ENCODE measurements around the gene ZNF750. TPM values are rescaled to one million over a fixed set of nuclear protein-coding genes. Genes with fewer than 3 reads are reported as not detected.

ZNF750 gene
- total RNA-seq, 1 donor from 2014 or later = 83.0 TPM

DNA sequence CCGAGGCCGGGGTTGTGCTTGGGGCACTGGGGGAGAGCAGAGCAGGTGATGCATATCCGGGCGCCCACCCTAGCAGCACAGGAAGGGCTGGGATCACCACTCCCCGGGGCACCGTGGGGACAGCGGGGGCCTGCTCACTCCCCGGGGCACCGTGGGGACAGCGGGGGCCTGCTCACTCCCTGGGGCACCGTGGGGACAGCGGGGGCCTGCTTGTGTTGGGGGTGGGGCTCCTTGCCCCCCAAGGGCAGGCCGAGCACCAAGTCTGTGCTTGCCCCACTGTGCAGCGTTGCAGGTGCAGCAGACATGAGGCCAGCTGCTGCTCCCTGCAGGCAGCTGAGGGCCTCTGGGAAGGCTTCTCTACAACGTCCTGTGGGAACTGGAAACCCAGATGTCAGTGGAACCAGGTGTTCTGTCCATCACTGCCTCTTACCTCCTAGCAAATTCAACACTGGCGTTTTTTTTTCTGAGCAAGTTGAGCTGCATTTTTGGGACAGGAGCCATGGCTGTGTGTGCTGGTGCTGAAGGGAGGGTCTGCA is 25.0 kb upstream of the ZNF750 start:
- Histone ChIP-seq H3K27ac (peak overlapping the region; percentile 40), H3K36me3 (no peaks in the 10 kb centered on the region), H3K4me3 (no peak overlapping the region), H3K4me1 (peaks cover 65% of the 10 kb centered on the region), H3K27me3 (no peaks in the 10 kb centered on the region), H3K9me3 (no peaks in the 10 kb centered on the region)
- intact Hi-C loops (cut with DNase I) = no loop called here
- TF ChIP-seq CTCF (IDR thresholded peaks at IDR 0.05) = no peak
- no peak for TF ChIP-seq POLR2AphosphoS5 (IDR thresholded peaks at IDR 0.05; ENCODE audit: insufficient read depth in 1 of 2, low read depth in 1 of 2)
- no peak for TF ChIP-seq POLR2A (IDR thresholded peaks at IDR 0.05)
- DNase-seq (ENCODE audit: extremely low spot score in 2 of 2) = no peak

DNA sequence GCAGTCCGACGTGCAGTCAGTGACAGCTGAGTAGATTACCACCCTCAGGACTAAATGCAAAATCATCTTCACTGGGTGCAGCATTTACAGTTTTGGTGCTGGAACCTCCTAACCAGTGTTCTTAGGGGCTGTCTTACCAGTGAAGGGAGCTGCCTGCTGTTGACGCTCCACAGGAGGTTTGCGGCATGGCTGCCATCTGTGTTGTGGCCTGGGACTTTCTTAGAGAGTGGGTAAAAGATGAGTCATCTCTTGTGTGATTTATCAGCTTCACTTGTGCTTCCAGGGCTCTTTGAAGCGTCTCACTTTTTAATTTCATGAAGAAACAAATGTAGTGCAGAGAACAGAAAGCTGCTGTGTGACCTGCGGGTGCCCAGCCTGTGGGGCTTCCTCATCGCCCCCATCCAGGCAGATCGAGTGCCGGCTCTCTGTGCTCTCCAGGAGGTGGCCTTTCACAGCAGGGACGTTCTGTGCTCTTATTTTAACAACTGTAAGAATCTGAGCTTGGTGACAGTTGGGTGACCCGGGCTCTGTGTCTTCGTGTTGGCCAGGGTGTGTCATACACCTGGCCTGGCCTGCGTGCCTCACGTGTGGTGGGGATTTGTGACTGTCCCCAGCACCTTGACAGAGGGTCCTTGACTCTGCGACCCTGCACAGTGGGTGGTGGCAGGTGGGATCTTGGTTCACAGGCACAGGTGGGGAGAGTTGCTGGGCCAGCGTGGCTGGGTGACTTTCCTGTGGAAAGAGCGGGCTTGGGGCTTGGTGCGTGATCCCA is 24.3 kb upstream of the ZNF750 start:
- TF ChIP-seq POLR2A (IDR thresholded peaks at IDR 0.05) (no peak), POLR2AphosphoS5 (IDR thresholded peaks at IDR 0.05; ENCODE audit: insufficient read depth in 1 of 2, low read depth in 1 of 2) (peak; percentile 24 to 30)
- Histone ChIP-seq H3K36me3 (no peaks in the 10 kb centered on the region), H3K4me1 (peaks cover 69% of the 10 kb centered on the region), H3K27me3 (no peaks in the 10 kb centered on the region), H3K27ac (peak overlapping the region; percentile 40), H3K4me3 (no peak overlapping the region), H3K9me3 (no peaks in the 10 kb centered on the region)
- intact Hi-C loops (cut with DNase I) = no loop called here
- DNase-seq (ENCODE audit: extremely low spot score in 2 of 2) = no peak

- H3K27ac ChIP-seq = peak overlapping the region; percentile 40
- peaks cover 69% of the 10 kb centered on the region for H3K4me1 ChIP-seq
- H3K9me3 ChIP-seq = no peaks in the 10 kb centered on the region
- H3K27me3 ChIP-seq = no peaks in the 10 kb centered on the region
- intact Hi-C loops (cut with DNase I) = no loop called here
- TF ChIP-seq CTCF (IDR thresholded peaks at IDR 0.05) (no peak), POLR2A (IDR thresholded peaks at IDR 0.05) (no peak), POLR2AphosphoS5 (IDR thresholded peaks at IDR 0.05; ENCODE audit: insufficient read depth in 1 of 2, low read depth in 1 of 2) (no peak)
- no peaks in the 10 kb centered on the region for H3K36me3 ChIP-seq
- DNase-seq (ENCODE audit: extremely low spot score in 2 of 2) = no peak
- H3K4me3 ChIP-seq = no peak overlapping the region
These were observed 23.6 kb upstream of the ZNF750 start for GRCh38 chr17:82863383-82863940.

DNA sequence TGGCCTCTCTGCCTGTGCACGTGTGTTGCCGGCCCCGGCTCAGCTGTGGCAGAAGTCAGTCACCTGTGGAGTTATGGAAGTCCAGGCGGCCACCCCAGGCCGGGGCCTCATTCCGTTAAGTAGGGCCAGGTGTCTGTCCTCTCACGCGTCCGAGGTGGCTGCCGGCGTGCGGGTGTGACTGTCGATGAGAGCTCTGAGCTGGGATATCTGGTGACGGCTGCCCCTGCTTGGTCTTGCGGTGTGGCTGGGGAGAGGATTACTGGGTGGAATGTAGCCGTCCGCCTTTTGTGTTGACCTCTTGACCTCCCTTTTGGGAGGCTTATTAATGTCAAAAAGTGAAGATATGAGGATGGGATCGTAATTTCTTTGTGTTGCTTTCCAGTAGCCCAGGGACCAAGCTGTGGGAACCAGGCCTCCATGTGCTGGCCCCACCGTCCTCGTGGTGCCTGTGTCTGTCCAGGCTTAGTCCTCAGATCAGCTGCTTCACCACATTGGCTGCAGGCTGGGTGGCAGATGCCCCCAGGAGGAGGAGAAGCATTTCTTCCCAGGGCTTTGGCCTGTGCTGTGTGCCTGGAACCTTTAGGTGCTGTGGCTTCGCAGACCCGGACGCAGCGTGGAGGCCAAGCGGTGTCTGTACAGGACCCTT is 23.0 kb upstream of the ZNF750 start:
- TF ChIP-seq CTCF (IDR thresholded peaks at IDR 0.05) (no peak), POLR2AphosphoS5 (IDR thresholded peaks at IDR 0.05; ENCODE audit: insufficient read depth in 1 of 2, low read depth in 1 of 2) (no peak), POLR2A (IDR thresholded peaks at IDR 0.05) (no peak)
- no peak for DNase-seq (ENCODE audit: extremely low spot score in 2 of 2)
- H3K4me1 ChIP-seq = peaks cover 65% of the 10 kb centered on the region
- H3K4me3 ChIP-seq = no peak overlapping the region
- no peaks in the 10 kb centered on the region for H3K27me3 ChIP-seq
- H3K36me3 ChIP-seq = no peaks in the 10 kb centered on the region
- intact Hi-C loops (cut with DNase I) = no loop called here
- peak overlapping the region; percentile 40 for H3K27ac ChIP-seq
- no peaks in the 10 kb centered on the region for H3K9me3 ChIP-seq

DNA sequence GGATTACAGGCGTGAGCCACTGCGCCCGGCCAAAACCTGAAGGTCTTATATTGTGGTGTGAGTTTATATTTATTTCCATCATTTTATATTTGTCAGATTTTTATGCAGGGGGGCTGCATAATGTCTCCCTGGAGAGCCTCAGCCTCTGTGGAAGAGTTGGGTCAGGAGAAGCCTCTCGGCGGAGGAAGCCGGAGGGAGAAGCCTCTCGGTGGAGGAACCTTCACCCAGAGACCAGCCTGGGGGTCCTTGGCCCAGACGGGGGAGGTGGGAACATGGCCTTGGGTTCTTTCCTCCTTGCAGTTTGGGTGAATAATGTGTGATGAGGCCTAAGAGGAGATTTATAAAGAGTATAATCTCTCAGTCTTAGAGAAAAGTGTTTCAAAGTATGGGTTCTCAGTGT is 22.4 kb upstream of the ZNF750 start:
- no peaks in the 10 kb centered on the region for H3K27me3 ChIP-seq
- H3K9me3 ChIP-seq = no peaks in the 10 kb centered on the region
- no peak for DNase-seq (ENCODE audit: extremely low spot score in 2 of 2)
- H3K4me1 ChIP-seq = peaks cover 58% of the 10 kb centered on the region
- no peak for TF ChIP-seq CTCF (IDR thresholded peaks at IDR 0.05)
- no peak for TF ChIP-seq POLR2A (IDR thresholded peaks at IDR 0.05)
- TF ChIP-seq POLR2AphosphoS5 (IDR thresholded peaks at IDR 0.05; ENCODE audit: insufficient read depth in 1 of 2, low read depth in 1 of 2) = no peak
- no peaks in the 10 kb centered on the region for H3K36me3 ChIP-seq
- no peak overlapping the region for H3K4me3 ChIP-seq
- no peak overlapping the region for H3K27ac ChIP-seq
- intact Hi-C loops (cut with DNase I) = no loop called here
